ENCODE measurements around the gene IRX5.

IRX5 gene

DNA sequence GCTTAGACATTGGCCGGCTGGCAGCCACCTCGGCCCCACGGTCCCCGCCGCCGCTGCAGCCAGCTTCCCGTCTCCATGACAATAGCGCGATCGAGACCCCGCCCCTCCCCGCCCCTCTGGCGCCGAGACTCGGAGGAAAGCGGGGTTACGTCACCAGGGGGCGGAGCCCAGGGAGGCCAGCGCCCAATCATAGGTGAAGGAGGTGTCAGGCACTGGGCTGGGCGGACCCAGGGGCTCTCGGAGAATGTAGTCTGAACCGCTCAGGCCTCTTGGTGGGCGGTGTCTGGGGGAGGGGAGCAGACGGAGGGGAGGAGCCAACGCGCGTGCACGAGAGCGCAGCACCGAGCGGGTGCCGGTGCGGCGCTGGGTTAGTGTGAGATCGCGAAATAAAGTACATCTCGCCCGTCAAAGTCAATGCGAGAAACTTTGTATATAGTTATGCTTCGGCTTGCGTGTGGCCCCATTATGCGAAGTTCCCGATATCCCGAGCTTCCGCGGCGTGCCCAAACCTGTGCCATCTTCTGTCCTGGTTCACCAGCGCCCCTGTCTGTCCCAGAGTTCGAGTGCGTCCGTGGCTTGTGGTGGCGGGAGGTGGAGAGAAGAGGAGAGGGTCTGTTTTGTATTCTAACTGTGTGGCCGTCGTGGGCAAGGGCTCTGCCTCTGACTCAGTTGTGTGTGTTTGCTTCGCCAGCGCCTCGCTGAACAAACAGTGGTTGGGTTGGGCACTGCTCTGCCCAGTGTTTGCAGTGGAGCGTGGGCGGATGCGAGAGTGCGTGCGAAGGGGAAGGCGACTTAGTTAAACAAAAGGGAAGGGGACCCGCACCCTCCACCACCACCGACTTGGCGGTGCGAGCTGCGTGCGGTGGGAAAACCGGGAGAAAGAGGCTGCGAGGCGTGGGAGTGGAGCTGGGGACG is 1.3 kb upstream of the IRX5 start:
- in situ Hi-C loops (cut with MboI; ENCODE audit: low sequenced_read_pairs), result loop anchor here (25.0 kb wide), 1 partner anchor 492 kb away; no protein-coding TSS in a partner anchor

DNA sequence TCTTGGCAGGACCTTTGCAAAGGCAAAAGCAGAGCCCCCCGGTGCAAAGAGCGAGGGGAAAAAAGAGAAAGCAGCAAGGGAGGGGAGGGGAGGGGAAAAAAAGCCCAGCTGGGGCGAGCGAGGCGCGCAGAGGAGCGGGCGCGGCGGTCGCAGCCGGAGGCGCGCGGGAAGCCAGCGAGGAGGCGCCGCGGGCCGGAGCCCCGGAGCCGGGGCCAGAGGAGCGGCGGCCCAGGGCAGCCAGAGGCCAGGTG is 129 bp downstream of the IRX5 start:
- in situ Hi-C loops (cut with MboI; ENCODE audit: low sequenced_read_pairs), result loop anchor here (25.0 kb wide), 1 partner anchor 493 kb away; no protein-coding TSS in a partner anchor

DNA sequence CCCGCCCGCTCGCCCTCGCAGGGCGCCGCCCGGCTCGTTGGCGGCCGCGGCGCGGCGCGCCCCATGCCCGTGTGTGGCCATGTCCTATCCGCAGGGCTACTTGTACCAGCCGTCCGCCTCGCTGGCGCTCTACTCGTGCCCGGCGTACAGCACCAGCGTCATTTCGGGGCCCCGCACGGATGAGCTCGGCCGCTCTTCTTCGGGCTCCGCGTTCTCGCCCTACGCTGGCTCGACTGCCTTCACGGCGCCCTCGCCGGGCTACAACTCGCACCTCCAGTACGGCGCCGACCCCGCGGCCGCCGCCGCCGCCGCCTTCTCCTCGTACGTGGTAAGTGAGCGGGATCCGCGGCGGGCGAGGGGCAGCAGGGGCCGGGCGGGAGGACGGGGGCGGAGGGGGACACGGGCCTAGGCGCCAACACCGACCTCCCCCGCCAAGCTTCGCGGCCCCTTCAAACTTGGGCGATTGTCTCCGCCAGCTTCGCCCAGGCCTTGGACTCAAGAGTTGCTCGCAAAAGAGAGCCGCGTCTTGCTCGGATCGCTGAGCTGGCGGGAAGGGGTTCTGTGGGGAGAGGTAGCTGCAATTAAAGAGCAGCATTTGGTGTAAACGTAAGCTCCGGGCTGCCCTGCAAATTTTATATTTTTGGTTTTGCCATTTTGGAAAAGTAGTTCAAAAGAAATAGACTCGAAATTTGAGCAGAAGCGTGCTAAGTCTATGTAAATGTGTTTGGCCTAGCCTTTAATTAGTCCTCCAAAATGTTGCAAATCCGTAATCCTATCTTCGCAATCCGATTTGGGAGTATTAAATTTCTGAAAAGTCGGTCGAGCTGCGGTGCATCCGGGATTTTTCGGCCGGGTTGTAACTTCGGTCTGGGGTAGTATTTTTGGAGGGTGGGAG is 702 bp downstream of the IRX5 start:
- in situ Hi-C loops (cut with MboI; ENCODE audit: low sequenced_read_pairs), result loop anchor here (25.0 kb wide), 1 partner anchor 494 kb away; no protein-coding TSS in a partner anchor

DNA sequence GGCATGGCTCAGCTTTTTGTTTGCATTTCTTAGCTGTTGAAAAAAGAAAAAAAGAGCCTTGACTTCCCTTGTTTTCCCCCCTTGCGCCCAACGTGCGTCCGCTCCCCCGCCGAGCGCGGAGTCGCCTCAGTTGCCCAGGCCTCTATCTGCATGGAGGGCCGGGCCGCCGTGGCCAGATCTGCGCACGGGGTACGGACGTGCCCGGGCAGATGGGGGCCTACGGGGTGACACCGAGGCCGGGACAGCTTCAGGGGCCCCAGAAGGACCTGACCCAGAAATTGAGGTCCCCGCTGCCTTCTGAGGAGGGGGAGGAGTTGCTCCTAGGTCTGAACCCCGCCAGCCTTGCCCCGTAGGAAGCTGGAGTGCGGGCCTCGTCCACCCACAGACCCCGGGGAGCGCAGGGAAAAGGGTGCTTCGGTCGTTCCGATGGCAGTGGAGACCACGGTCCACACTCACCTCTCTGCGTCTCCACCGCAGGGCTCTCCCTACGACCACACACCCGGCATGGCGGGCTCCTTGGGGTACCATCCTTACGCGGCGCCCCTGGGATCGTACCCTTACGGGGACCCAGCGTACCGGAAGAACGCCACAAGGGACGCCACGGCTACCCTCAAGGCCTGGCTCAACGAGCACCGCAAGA is 1.5 kb downstream of the IRX5 start:
- in situ Hi-C loops (cut with MboI; ENCODE audit: low sequenced_read_pairs), result loop anchor here (25.0 kb wide), 1 partner anchor 495 kb away; no protein-coding TSS in a partner anchor

DNA sequence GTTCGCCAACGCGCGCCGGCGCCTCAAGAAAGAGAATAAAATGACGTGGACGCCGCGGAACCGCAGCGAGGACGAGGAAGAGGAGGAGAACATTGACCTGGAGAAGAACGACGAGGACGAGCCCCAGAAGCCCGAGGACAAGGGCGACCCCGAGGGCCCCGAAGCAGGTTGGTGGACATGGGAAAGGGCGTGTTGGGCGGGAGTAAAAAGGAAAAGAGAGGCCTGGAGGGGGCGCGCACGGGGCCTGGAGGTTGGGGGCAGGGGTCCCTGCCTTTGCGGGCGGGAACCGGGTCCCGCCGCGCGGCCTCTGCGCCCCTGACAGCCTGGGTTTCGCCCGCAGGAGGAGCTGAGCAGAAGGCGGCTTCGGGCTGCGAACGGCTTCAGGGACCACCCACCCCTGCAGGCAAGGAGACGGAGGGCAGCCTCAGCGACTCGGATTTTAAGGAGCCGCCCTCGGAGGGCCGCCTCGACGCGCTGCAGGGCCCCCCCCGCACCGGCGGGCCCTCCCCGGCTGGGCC is 2.1 kb downstream of the IRX5 start:
- in situ Hi-C loops (cut with MboI; ENCODE audit: low sequenced_read_pairs), result loop anchor here (25.0 kb wide), 1 partner anchor 495 kb away; no protein-coding TSS in a partner anchor

DNA sequence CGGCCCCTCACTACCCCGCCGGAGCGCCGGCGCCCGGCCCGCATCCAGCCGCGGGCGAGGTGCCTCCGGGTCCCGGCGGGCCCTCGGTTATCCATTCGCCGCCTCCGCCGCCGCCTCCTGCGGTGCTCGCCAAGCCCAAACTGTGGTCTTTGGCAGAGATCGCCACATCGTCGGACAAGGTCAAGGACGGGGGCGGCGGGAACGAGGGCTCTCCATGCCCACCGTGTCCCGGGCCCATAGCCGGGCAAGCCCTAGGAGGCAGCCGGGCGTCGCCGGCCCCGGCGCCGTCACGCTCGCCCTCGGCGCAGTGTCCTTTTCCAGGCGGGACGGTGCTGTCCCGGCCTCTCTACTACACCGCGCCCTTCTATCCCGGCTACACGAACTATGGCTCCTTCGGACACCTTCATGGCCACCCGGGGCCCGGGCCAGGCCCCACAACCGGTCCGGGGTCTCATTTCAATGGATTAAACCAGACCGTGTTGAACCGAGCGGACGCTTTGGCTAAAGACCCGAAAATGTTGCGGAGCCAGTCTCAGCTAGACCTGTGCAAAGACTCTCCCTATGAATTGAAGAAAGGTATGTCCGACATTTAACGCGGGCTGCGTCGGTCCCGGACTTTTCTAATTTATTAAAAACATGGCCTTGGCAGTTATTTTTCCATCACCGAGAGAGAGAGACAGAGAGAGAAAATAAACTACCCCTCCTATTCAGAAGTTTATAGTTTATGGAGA is 2.8 kb downstream of the IRX5 start:
- in situ Hi-C loops (cut with MboI; ENCODE audit: low sequenced_read_pairs), result loop anchor here (25.0 kb wide), 1 partner anchor 496 kb away; no protein-coding TSS in a partner anchor

DNA sequence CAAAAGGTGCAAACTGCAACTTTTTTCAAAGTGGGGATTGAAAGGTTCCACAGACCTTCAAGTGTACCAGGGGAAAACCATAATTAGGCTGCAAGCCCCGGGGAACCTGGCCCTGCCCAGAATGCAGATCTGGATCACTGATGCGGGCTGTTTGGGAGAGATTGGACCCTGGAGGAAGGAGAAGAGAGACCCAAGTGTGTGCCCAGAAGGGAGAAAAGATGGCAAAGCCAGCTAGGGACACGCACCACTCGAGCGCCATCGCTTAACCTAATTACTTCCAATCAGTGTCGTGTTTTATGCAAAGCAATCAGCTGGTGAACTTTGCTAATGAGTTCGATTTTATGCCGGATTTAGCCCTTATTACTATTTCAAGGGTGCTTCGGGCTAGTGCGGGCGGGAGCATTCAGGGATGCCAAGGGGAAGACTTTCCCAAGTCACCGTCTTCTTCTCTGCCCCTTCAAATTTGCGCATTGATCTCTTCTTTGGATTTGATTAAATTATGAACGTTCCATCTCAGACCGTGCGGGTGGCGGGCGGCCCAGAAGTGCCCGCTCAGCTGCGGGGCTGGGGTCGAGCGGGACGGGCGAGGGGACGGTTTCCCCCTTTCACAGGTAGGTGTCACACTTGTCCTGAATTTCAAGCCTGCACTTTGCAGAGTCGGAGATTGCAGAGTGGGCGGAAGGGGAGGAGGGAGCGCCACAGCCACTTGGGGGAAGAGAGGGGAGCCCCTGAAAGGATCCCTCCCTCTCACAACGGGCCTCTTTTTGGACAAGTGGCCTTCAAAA is 4.0 kb downstream of the IRX5 start:
- in situ Hi-C loops (cut with MboI; ENCODE audit: low sequenced_read_pairs), result loop anchor here (25.0 kb wide), 1 partner anchor 497 kb away; no protein-coding TSS in a partner anchor

DNA sequence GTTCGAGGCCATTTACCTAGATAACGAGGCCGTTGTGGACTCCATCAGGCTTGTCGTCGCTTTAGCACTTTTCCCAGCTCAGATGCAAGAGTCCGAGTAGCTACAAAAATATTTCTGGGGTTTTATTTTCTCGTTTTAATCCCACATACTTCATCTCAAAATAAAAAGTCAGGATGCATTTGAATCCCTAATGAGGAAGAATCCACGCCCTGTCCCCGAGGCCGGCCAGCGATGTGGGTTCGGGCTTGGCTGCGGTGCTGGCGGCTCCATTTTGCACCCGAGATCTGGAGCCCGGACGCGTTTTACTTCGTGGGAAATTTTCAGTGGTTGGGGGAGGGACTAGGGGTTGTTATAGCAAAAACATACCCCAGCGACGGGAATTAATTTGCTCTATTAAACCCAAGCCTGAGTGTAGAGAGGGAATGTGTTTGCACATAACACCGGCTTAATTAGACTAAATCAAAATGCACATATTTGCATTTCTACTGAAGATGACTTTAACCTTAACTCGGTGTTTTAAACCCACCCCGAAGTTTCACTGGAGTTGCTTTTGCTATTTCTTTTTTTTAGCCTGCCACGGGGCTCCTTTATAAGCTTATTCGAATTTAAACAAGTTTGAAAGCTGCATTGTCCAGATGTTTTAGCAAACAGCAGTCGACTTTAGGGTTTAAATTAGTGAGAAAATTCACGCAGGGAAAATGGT is 4.8 kb downstream of the IRX5 start:
- in situ Hi-C loops (cut with MboI; ENCODE audit: low sequenced_read_pairs), result loop anchor here (25.0 kb wide), 1 partner anchor 498 kb away; no protein-coding TSS in a partner anchor

DNA sequence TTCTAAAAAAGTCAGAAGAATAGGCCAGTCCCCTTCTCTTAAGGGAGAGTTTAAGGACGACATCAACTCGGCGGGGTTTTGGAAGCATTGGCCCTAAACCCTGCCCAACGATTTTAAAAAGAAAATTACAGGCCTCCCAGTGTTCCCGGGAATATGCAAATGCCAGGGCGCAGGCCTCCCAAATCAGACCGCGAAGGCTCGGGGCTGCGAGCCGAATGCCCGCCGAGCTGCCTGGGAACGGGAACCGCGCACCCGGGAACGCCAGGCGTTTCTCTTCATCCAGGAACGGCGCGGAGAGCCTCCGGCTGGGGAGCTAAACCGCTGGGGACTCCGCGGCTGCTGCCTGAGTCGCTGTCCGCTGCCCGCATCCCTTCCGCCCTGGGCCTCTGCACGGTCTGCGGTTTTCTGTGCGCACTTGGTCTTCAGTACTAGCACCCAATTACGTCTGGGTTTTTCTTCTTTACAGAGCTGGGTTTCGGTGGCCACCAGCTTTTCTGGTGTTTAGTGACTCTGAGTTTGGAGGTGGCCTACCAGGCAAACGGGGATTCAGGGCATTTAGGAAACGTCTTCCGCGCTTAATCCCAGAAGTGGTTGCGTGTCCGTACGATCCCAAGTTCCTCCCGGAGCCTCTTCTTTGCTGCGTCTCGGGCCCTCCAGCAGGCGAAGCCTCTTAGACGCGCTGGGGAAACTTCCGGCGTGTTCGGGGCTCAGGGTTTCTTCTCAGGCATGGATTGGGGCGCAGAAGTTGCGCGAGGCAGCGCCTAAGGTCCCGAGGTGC is 5.7 kb downstream of the IRX5 start:
- in situ Hi-C loops (cut with MboI; ENCODE audit: low sequenced_read_pairs), result loop anchor here (25.0 kb wide), 1 partner anchor 499 kb away; no protein-coding TSS in a partner anchor

DNA sequence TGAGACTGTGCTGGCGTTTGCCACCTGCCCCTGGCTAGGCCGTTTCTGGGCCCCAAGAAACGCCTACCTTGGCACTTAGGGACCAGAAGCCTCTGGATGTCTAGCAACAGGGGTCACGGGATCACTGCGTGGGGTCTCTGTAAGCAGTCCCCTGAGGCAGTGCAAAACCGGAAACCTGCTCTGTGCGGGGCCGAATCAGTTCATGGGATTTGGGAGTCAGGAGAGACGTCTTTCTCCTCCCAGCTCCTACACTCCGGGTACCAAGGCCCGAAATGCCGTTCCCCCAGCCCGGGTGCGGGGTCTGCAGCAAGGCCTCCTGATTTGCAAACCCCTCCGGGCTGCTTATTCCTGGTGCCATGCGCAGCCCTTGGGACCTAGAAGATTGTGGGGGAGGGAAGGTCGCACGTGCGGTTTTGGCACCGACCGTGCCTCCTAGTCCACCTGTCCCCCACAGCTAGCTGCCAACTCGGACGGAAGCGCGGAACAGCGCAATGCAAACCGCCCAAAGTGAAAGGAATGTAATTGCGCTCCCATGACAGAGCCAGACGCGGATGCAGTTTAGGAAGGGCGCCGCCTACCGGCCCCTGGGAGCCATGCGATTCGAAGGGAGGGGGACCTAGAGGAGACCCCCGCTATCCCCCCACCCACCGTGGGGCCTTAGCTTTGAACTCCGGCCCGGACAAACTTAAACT is 6.5 kb downstream of the IRX5 start:
- in situ Hi-C loops (cut with MboI; ENCODE audit: low sequenced_read_pairs), result loop anchor here (25.0 kb wide), 1 partner anchor 500 kb away; no protein-coding TSS in a partner anchor

DNA sequence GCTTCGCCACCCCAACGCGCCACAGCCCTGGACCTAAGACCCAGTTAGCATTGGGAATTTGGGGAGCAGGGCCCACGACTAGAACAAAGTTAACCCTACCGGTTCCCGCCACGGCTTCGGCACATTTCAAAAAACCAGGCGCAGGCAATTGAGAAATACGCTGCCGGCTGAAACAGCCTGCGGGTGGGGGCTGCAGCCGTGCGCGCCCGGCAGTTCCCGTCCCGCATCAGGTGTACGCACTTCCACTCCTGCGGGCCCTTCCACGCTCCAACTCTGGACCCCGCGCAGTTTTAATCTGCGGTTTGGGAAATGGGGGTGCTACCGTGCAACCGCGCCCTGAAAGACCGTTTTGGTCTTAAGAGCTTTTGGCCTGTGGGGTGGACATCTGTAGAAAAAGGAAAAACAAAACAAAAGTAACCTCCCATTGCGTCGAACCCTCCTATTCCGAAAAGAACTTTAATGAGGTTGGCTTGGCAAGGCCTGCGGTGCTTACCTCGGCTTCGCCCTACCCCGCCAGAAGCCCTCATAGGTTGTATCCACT is 7.1 kb downstream of the IRX5 start:
- in situ Hi-C loops (cut with MboI; ENCODE audit: low sequenced_read_pairs), result loop anchor here (25.0 kb wide), 1 partner anchor 500 kb away; no protein-coding TSS in a partner anchor

DNA sequence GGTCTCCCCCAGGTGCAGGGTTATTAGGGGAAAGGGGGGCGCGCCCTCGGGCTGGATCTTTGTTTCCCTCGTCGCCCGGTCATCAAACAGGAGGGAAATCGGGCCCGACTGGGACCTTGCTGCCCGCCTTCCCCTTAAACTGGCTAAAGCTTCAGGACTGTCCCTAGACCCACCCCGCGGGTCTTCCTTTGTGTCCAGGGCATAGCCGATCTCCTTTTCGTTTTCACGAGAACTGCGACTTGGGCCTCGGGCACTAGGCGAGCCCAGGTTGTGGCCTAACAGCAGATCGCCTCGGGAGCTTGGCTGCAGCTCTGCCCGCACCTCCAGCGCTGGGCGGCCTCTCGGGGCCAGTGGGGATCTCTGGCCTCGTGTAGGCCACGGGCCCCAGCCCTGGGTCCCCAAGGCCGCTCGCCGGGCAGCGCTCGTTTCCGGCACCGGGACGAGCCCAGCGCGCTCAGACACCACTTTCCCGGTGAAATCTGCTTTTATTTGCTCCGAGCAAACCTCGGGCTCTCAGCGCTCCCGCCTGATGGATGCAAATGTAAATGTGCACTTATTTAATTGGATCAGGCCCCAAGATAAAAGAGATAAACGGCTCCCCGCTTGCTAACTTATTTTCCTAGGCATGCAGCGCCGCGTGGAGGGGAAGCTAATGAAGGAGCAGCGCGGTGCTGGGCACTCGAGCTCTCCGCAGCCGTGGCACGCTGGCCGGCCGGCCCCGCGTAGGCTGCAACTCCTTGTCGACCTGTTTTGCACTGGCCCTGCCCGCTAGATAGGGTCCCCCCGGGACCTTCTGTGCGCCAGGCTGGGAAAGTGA is 7.8 kb downstream of the IRX5 start:
- in situ Hi-C loops (cut with MboI; ENCODE audit: low sequenced_read_pairs), result loop anchor here (25.0 kb wide), 1 partner anchor 501 kb away; no protein-coding TSS in a partner anchor

DNA sequence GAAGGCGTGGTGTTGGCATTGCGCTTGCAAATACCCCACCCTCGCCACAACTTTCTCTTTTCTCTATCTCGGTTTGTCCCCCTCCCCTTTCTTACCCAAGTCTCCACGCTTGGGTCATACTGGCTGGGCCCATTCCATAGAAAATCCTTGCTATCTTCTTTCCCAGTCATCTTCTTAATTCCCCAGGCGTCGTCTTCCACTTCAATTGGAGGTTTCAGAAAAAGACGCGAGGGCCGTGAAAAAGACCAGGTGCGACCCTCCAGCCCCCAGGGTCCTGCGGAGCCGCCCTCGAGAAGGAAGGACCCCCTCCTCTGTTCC is 8.3 kb downstream of the IRX5 start:
- in situ Hi-C loops (cut with MboI; ENCODE audit: low sequenced_read_pairs), result loop anchor here (25.0 kb wide), 1 partner anchor 502 kb away; no protein-coding TSS in a partner anchor

DNA sequence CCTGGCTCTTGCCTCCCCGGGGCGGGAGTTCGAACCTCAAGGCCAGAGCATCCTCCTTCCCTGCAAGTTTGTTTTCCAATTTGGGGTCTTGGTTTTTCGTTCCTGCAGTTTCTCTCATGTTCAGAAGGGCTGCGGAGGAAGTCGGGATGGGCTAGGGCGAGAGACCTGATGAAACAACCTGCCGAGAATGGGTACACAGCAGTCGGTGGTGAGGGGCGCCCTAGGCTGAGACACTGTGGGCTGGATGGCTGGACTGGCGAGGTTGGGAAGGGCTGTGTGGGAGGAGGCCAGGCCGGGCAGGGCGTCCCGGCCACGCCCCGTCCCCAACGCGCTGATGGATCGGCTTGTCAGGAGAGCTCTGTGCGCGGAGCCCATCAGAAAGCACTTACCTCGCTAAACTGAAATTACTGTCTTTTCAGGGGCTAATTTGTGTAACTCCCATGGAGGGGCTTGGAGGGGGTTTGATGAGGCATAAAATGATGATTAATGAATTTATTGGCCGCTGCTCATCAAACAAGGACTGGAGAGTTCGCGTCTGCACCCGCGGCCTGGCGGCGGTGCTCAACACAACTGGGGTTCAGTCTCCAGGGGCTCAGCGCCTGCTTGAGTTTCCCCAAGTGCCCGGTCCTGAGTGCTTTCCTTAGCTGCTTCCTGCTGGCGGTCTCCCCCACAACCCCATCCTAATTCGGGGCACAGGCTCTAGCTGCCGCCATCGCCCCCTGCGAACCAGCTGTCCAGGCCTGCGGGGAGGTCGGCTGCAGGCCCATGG is 9.0 kb downstream of the IRX5 start:
- in situ Hi-C loops (cut with MboI; ENCODE audit: low sequenced_read_pairs), result loop anchor here (25.0 kb wide), 1 partner anchor 502 kb away; no protein-coding TSS in a partner anchor

DNA sequence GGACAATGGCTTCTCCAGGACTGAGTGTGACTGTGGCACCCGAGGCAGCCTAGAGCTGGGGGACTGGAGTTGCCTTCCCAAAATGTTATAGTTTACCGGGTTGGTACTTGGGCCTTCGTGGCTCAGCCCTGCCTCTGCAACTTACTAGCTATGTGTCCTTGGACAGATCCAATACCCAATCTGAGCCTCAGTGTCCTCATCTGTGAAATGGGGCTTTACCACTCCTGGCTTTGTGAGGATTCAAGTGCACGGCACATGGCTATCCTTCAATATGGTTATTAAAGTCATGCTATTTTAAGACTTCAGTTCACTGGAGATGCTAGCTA is 9.6 kb downstream of the IRX5 start:
- in situ Hi-C loops (cut with MboI; ENCODE audit: low sequenced_read_pairs), result loop anchor here (25.0 kb wide), 1 partner anchor 503 kb away; no protein-coding TSS in a partner anchor
